Measurements from ENCODE around the gene PRORP. TPM values are rescaled to one million over a fixed set of nuclear protein-coding genes. Genes with fewer than 3 reads are reported as not detected.

The PRORP gene
- total and polyA plus RNA-seq, 2 donors (not counting 3 experiments of a cell fraction or from before 2014, with no cell fraction given): 28.8 to 36.9 TPM

DNA sequence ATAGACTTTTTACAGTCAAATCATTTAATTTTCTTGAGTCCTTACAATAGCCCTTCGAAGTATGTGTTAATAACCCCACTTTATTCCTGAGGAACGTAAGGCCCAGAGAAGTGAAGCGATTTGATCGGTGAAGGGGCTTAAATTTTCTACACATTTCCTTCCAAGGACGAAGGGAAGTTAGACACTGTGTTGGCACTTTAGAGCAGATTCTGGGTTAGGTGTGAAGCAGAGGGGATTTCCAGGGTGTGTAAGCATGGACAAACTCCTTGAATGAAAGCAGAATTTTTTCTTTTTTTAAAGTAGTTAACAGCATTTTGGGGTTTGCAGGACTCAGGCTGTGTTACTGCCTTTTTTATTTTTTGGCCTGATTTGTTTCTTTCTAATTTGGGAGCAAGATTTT is 38.9 kb downstream of the PRORP start:
- intact Hi-C loops (cut with micrococcal nuclease) (no loop called here), dilution Hi-C loops (cut with MboI; ENCODE audit: extremely low pct_ligation_motif_present, low sequenced_read_pairs) (no loop called here)
- Histone ChIP-seq H3K27me3 (ENCODE audit: control insufficient read depth in 2 of 2, insufficient read depth in 2 of 2, low read length in 2 of 2) (no peaks in the 10 kb centered on the region), H4K20me1 (replicated peaks; ENCODE audit: control insufficient read depth, extremely low read depth, insufficient read depth, low read length) (peaks cover 2% of the 10 kb centered on the region), H3K4me2 (ENCODE audit: insufficient read depth, low read length) (no peak overlapping the region), H3K9me3 (replicated peaks; ENCODE audit: control insufficient read depth, insufficient read depth, low read length) (no peaks in the 10 kb centered on the region), H3K79me2 (ENCODE audit: control insufficient read depth, insufficient read depth, low read length) (no peaks in the 10 kb centered on the region), H3K4me3 (replicated peaks in 1 of 3; ENCODE audit: insufficient read depth in 1 of 3, low read depth in 1 of 3, low read length in 3 of 3) (no peak overlapping the region), H3K9me1 (replicated peaks; ENCODE audit: control insufficient read depth, extremely low read depth, insufficient read depth, low read length) (no peaks in the 10 kb centered on the region), H2AFZ (ENCODE audit: low read depth, low read length) (no peak overlapping the region), H3K36me3 (ENCODE audit: control insufficient read depth in 2 of 2, extremely low read depth in 1 of 2, insufficient read depth in 2 of 2, low read length in 2 of 2) (no peaks in the 10 kb centered on the region), H3K9ac (replicated peaks; ENCODE audit: extremely low read depth, insufficient read depth, low read length) (no peak overlapping the region), H3K27ac (ENCODE audit: insufficient read depth, low read depth, low read length) (no peak overlapping the region), H3K4me1 (ENCODE audit: control insufficient read depth, extremely low read depth, insufficient read depth, low read length) (peaks cover 24% of the 10 kb centered on the region)
- FAIRE-seq (no peak), DNase-seq (ENCODE audit: low read depth, low spot score) (peak; percentile 28)
- TF ChIP-seq POLR2AphosphoS5 (IDR thresholded peaks at IDR 0.05; ENCODE audit: insufficient read depth, low read depth, low read length) (no peak), JUN (IDR thresholded peaks at IDR 0.05; ENCODE audit: borderline replicate concordance, insufficient read depth, insufficient read length, low read depth) (no peak), GATA2 (IDR thresholded peaks at IDR 0.05; ENCODE audit: insufficient read depth, insufficient read length, low read depth, low read length) (no peak), POLR2A (IDR thresholded peaks at IDR 0.05; ENCODE audit: low read depth, low read length) (no peak), FOS (IDR thresholded peaks at IDR 0.05; ENCODE audit: borderline replicate concordance, insufficient read depth, low read length) (no peak), MYC (IDR thresholded peaks at IDR 0.05; ENCODE audit: low read depth, low read length) (no peak), EZH2 (IDR thresholded peaks at IDR 0.05; ENCODE audit: borderline replicate concordance, low read depth, low read length, severe bottlenecking) (no peak)
- TF ChIP-seq, protein P1, sequence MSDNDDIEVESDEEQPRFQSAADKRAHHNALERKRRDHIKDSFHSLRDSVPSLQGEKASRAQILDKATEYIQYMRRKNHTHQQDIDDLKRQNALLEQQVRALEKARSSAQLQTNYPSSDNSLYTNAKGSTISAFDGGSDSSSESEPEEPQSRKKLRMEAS (IDR thresholded peaks at IDR 0.05; ENCODE audit: insufficient read depth, insufficient read length): no peak
- TF ChIP-seq, protein P2, sequence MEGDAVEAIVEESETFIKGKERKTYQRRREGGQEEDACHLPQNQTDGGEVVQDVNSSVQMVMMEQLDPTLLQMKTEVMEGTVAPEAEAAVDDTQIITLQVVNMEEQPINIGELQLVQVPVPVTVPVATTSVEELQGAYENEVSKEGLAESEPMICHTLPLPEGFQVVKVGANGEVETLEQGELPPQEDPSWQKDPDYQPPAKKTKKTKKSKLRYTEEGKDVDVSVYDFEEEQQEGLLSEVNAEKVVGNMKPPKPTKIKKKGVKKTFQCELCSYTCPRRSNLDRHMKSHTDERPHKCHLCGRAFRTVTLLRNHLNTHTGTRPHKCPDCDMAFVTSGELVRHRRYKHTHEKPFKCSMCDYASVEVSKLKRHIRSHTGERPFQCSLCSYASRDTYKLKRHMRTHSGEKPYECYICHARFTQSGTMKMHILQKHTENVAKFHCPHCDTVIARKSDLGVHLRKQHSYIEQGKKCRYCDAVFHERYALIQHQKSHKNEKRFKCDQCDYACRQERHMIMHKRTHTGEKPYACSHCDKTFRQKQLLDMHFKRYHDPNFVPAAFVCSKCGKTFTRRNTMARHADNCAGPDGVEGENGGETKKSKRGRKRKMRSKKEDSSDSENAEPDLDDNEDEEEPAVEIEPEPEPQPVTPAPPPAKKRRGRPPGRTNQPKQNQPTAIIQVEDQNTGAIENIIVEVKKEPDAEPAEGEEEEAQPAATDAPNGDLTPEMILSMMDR (IDR thresholded peaks at IDR 0.05; ENCODE audit: extremely low read depth in 1 of 2, insufficient read depth in 1 of 2, low read depth in 1 of 2, low read length in 2 of 2): no peak
- ChIA-PET POLR2A (no interaction called here), CTCF (interaction anchor here (0.8 kb wide), 1 partner anchor 9 kb away, joined by 3 read pairs; no protein-coding TSS in a partner anchor)
- no TSS peak for BruUV-seq (replicated peaks)
